Thyroid gland (tissue), 4 donors: ENCODE measurements around the gene INPP4B.

Experiments
- POLR2A ChIP-seq, 2 donors: fragments of 450-650 bp; IDR thresholded peaks; one replicate each; pipeline ENCODE4 v1.6.1; 2017; ENCODE audit warnings: antibody characterized with exemption in 2 of 2, mild to moderate bottlenecking in 2 of 2, moderate library complexity in 1 of 2
- TF ChIP-seq, protein P1 (sequence below), 6 experiments: fragments of 200-600 bp in 3 of 6; fragments of 450-650 bp in 3 of 6; sonication (generic) in 3 of 6; IDR thresholded peaks; one replicate each; pipeline ENCODE4 v1.5.1; 2016 to 2019; ENCODE audit warnings: antibody characterized with exemption in 6 of 6, mild to moderate bottlenecking in 2 of 6, inconsistent platforms in 1 of 6, moderate library complexity in 1 of 6

DNA sequence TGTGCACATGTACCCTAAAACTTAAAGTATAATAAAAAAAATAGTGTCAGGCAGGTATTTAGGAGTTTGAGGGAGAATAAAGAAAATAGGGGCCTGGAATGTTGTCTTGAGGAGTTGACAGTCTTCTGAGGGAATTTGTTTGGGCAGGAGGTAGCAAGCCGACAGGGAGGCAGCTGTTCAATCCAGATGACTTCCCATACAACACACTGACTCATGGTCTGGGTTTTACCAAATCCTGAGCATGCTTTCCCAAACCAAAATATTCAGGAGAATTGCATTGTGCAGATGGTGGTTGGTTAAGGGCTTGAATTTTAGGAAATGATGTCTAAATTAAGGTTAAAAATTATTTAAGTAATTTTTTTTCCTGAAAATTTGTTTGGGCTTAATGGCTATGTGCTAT lies 430.0 kb downstream of the INPP4B start:
- TF ChIP-seq, protein P1, sequence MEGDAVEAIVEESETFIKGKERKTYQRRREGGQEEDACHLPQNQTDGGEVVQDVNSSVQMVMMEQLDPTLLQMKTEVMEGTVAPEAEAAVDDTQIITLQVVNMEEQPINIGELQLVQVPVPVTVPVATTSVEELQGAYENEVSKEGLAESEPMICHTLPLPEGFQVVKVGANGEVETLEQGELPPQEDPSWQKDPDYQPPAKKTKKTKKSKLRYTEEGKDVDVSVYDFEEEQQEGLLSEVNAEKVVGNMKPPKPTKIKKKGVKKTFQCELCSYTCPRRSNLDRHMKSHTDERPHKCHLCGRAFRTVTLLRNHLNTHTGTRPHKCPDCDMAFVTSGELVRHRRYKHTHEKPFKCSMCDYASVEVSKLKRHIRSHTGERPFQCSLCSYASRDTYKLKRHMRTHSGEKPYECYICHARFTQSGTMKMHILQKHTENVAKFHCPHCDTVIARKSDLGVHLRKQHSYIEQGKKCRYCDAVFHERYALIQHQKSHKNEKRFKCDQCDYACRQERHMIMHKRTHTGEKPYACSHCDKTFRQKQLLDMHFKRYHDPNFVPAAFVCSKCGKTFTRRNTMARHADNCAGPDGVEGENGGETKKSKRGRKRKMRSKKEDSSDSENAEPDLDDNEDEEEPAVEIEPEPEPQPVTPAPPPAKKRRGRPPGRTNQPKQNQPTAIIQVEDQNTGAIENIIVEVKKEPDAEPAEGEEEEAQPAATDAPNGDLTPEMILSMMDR (IDR thresholded peaks at IDR 0.05) = no peak
- TF ChIP-seq POLR2A (IDR thresholded peaks at IDR 0.05) = no peak
